Germinal center (tissue), 1 donor: Measurements from ENCODE around the gene ZCCHC14.
"Not testable (repeated sequence)": the region's sequence is repeated elsewhere in the genome, so short reads cannot be mapped to it uniquely, and the experiment has no call there.

Experiments
- DNase-seq: peaks from one replicate; pipeline ENCODE4 v3.0.0; 2012; ENCODE audit warnings: mixed read lengths, low spot score

Gene ZCCHC14

GRCh38 chr16:87524407-87524806, 31.6 kb upstream of the ZCCHC14 start:
- no peak for DNase-seq

- DNase-seq = not testable (repeated sequence)
These were observed 30.8 kb upstream of the ZCCHC14 start for GRCh38 chr16:87523605-87524004.

GRCh38 chr16:87521764-87522163, 28.9 kb upstream of the ZCCHC14 start:
- DNase-seq = not testable (repeated sequence)

- not testable (repeated sequence) for DNase-seq
These were observed 26.3 kb upstream of the ZCCHC14 start for GRCh38 chr16:87519170-87519569.

- DNase-seq = not testable (repeated sequence)
These were observed 25.7 kb upstream of the ZCCHC14 start for GRCh38 chr16:87518430-87519051.

GRCh38 chr16:87517610-87518429, 25.0 kb upstream of the ZCCHC14 start:
- not testable (repeated sequence) for DNase-seq

- DNase-seq = no peak
These were observed 23.5 kb upstream of the ZCCHC14 start for GRCh38 chr16:87516361-87516760.

GRCh38 chr16:87515475-87516330, 22.9 kb upstream of the ZCCHC14 start:
- DNase-seq = no peak

- not testable (repeated sequence) for DNase-seq
These were observed 17.0 kb upstream of the ZCCHC14 start for GRCh38 chr16:87509778-87510177.

- no peak for DNase-seq
These were observed 14.7 kb upstream of the ZCCHC14 start for GRCh38 chr16:87507351-87508069.

- no peak for DNase-seq
These were observed 13.9 kb upstream of the ZCCHC14 start for GRCh38 chr16:87506423-87507350.

- no peak for DNase-seq
These were observed 13.0 kb upstream of the ZCCHC14 start for GRCh38 chr16:87505834-87506233.

- not testable (repeated sequence) for DNase-seq
These were observed 10.6 kb upstream of the ZCCHC14 start for GRCh38 chr16:87503232-87503937.

GRCh38 chr16:87502308-87502969, 9.6 kb upstream of the ZCCHC14 start:
- DNase-seq = no peak

GRCh38 chr16:87501117-87501516, 8.3 kb upstream of the ZCCHC14 start:
- no peak for DNase-seq

- DNase-seq = no peak
These were observed 6.3 kb upstream of the ZCCHC14 start for GRCh38 chr16:87499189-87499486.

GRCh38 chr16:87498324-87499188, 5.7 kb upstream of the ZCCHC14 start:
- no peak for DNase-seq

- DNase-seq = not testable (repeated sequence)
These were observed 5.0 kb upstream of the ZCCHC14 start for GRCh38 chr16:87497767-87498290.
